HCEC 1CT (cell line): Measurements from ENCODE around the gene OPRD1.

Experiments used
- DNase-seq: peaks from one replicate; pipeline ENCODE4 v3.0.0-alpha.2; 2017

OPRD1 gene

GRCh38 chr1:28886731-28887418 lies 74.9 kb downstream of the OPRD1 start:
- no peak for DNase-seq

- no peak for DNase-seq
Observed at GRCh38 chr1:28887419-28887834, 75.5 kb downstream of the OPRD1 start.

DNA sequence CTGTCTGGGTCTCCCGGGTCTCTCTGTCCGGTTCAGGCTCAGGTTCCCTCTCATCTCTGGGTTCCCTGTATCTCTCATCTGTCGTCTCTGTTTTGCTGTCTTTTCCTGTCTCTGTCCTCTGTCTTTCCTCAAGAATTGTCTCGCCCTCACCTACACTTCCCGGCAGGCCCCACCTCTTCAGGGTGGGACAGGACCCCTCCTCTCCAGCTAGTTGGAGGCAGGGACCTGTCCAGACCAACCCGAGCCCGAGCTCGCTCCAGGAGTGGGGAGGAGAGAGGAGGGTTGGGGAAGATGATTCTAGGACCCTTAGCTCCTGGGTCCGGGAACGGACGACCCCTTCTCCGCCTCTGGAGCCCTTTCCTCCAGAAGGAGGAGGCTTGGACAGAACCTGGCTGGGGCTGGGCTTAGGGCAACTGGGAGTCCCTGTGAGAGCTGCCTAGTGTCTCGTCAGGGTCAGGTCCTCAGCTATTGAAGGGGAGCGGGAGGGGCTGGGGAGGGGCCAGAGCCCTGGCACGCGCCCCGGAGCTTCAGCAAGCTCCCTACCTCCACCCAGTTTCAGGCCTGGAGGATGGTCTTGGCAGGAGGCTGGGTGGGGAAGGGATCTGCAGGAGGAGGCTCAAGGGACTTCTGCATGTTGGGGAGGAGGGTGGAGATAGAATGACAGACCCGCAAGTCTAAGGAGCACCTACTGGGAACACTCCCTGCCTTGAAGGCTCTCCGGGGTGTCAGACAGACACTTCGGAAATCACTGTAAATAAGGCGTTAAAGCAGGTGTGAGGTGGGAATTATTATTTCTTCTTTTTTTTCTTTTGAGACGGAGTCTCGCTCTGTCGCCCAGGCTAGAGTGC lies 76.1 kb downstream of the OPRD1 start:
- DNase-seq, result no peak

DNA sequence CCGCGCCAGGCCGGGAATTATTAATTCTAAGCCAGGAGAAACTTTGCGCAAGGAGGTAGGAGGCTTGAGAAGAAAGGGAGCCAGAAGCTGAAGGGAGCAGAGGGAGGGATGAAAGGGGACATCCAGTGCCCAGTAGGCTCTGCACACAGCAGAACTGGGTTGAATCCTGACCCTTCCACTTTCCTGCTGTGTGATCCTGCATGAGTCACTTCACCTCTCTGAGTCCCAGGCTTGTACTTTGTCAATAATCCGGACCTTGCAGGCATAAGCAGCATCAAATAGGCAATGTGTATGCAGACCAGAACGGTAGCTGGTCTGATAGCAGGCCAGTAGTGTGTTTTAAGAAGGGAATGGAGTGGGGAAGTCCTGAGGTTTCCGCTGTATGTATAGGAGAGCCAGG lies 76.9 kb downstream of the OPRD1 start:
- no peak for DNase-seq

- DNase-seq, result no peak
Observed at GRCh38 chr1:28889357-28889756, 77.4 kb downstream of the OPRD1 start.

DNA sequence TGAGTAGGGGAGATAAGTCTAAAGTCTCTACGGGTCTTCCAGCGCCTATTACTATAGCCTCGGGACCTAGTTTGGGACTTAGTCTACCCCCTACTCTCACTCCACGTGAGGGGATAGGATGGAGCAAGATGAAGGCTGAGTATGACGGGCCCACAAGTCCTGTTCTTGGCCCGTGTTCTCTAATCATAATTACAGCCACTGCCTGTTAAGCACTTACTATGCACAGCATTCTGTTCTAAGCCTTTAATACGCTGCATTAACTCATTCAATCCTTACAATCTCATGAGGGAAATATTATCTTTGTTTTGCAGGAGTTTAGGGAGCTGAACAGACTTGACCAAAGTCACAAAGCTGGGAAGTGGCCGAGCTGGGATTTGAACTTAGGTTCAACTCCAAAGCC lies 78.5 kb downstream of the OPRD1 start:
- no peak for DNase-seq

DNA sequence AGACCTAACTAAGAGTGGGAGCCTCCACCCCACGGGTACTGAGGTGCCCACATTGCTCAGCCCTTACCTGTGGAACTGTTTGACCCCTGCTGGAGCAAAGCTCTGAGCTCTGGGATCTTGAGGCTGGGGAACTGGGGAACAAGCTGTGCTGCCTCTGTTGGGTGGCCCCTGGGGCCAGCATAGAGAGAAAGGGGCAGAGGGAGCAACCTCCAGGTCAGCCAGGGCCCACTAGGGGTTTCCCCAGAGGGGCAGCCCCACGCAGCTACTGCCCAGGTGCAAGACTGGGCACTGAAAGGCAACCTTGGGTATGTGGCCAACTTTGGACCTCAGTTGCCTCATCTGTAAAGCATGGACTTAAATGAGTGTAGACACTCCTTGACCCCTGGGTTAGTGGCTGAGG lies 78.9 kb downstream of the OPRD1 start:
- DNase-seq, result no peak

- no peak for DNase-seq
Observed at GRCh38 chr1:28891256-28891655, 79.3 kb downstream of the OPRD1 start.

- peak; percentile 35 for DNase-seq
Observed at GRCh38 chr1:28893403-28894102, 81.6 kb downstream of the OPRD1 start.

DNA sequence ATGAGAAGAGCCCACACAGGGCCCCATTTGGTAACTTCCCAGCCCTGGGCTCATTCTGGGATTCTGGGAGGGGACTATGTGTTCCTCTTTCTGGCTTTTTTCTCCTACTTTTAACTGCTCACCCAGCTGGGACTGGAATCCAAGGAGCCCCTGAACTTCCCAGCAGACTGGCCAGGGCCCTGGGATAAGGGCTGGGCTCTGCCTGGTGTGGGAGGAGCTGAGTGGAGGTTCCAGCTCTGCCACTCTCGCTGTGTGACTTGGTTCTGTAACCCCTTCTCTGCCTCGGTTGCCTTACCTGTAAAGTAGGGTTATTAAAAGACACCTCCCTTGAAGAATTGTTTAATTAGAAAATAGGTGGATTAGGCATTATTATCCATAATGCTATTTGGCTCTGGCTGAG lies 82.8 kb downstream of the OPRD1 start:
- DNase-seq, result no peak

- no peak for DNase-seq
Observed at GRCh38 chr1:28895896-28896608, 84.1 kb downstream of the OPRD1 start.

DNA sequence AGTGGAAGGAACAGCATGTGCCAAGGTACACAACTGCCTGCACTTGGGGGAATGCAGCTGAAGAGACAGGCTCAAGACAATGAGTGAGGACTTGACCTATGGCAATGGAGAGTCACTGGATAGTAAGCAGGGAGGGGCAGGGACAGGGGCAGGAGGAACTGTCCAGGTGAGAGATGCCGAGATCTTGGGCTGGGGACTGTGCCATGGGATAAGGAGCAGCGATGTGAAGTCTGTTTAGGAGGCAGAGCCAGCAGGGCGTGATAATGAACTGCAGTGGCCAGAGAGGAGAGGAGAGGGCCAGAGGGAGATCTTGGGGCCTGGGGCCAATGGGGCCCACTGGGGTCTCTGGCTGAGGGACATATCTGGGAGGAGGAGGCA lies 84.6 kb downstream of the OPRD1 start:
- no peak for DNase-seq

DNA sequence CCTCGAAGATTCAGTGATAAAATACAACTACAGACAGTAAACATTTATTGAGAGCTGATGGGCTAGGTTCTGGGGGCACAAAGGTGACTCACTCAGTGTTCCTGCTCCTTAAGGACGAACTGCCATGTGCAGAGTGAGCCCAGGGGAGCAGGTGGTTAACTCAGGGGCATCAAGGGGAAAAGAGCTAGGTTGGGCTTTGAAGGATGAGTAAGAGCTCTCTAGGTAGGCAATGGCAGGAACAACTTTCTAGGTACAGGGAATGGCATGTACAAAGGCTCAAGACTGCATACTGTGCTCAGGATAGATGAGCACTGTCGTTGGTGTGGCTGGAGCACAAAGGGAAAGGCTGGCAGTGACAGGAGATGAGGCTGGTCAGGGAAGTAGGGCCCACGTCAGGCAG lies 85.8 kb downstream of the OPRD1 start:
- DNase-seq, result no peak

DNA sequence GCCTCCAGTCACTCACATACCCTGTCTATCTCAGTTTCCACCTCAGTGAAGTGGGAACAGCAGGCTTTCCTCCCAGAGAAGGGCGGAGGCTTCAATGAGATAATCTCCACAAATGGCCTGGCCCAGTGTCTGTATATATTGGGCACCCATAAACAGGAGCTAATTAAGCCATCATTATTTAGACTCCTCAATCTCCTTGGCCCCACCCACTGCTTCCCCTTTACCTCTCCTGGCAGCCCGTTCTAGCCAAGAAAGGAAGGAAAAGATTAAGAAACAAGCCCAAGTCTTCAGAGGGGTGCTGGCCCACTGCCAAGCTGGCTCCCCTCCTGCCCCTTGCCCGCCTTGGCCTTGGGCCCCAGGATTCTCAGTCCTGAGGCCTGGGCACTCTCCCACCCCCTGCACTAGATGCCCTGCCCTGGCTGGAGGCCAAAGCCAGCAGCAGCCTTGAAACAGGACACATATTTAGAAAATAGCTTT lies 86.5 kb downstream of the OPRD1 start:
- no peak for DNase-seq

DNA sequence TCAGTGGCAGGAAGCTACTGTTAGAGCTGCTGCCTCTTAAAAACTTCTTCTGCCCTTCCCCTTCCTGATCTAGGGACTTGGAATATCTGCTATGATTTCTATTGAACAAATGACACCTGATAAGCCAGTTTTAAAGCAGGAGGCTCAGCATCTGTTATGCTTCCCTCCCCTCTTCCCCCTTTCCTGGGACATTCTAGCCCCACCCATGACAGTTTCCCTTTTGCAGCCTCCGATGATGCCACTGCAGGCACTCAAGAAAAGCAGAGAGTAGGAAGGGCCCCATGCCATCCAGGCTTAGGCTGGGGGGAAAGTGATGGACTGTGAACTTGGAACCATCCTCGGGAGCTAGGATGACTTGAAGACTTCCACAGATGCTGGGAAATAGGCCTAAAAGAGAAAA lies 87.3 kb downstream of the OPRD1 start:
- DNase-seq, result no peak

- DNase-seq, result no peak
Observed at GRCh38 chr1:28900562-28900961, 88.6 kb downstream of the OPRD1 start.

DNA sequence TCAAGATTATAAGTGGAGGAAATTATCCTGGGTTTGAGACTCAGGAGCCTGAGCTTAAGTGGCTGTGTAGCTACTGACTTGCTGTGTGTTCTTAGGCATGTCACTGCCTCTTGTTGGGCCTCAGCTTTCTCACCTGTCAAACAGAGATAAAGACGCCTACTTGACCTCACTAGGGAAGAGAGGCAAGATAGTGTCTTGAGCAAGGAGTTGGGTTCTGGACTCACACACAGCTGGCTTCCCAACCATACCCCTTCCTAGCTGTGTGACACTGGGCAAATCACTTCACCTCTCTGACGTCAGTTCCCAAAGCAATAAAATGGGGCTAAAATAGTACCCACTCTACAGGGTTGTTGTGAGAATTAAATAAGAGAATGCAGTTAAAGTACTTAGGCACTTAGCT lies 90.8 kb downstream of the OPRD1 start:
- DNase-seq, result no peak

- no peak for DNase-seq
Observed at GRCh38 chr1:28905921-28906666, 94.1 kb downstream of the OPRD1 start.

DNA sequence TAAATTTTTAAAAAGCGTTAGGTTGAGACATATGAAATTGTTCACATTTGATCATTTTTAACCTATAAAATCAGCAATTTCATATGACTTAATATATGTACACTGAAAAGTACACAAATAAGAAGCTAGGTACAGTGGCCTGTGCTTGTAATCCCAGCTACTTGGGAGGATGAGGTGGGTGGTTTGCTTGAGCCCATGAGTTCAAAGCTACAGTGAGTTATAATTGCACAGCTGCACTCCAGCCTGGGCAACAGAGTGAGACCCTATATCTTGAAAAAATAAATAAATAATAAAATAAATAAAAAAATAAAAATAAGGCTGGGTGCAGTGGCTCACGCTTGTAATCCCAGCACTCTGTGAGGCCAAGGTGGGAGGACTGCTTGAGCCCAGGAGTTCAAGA lies 97.2 kb downstream of the OPRD1 start:
- DNase-seq, result no peak

GRCh38 chr1:28910379-28911115 lies 98.6 kb downstream of the OPRD1 start:
- DNase-seq, result no peak

DNA sequence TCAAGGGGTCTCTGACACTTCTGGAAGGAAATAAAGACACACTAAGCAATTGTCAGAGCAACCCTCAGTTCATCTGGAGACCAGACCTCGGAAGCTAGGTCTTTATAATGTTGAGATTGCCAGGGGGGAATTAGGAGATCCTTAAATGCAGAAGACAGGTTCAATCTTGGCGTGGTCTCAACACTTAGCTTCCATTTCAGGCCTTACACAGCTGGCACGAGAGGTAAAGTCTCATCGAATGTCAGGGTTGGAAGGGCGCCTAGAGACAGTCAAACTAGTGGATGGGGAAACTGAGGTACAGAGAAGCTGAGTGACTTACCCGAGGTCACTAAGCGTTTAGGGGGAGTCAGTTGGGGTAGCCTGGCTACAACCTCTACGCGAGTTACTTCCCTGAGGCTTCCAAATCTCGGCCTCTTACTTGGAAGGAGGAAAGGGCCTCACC lies 101.8 kb downstream of the OPRD1 start:
- no peak for DNase-seq
